HUES6 (cell line): ENCODE data around the gene KRTAP10-6.
"Not testable (repeated sequence)": the region's sequence is repeated elsewhere in the genome, so short reads cannot be mapped to it uniquely, and the experiment has no call there.

Experiments
- H3K27ac ChIP-seq: 2 replicates; pipeline ENCODE4 v1.7.0; 2013; ENCODE audit warnings: low read depth, mild to moderate bottlenecking, low read length, inconsistent platforms
- H3K27me3 ChIP-seq: 2 replicates; pipeline ENCODE4 v1.6.1; 2013; ENCODE audit warnings: low read length; ENCODE audit not compliant: control insufficient read depth, insufficient read depth
- H3K36me3 ChIP-seq: 2 replicates; pipeline ENCODE4 v1.6.1; 2013; ENCODE audit warnings: low read length; ENCODE audit not compliant: control insufficient read depth, insufficient read depth
- H3K4me1 ChIP-seq: 2 replicates; pipeline ENCODE4 v1.6.1; 2013; ENCODE audit warnings: low read length; ENCODE audit not compliant: control insufficient read depth, insufficient read depth
- H3K4me3 ChIP-seq: 2 replicates; pipeline ENCODE4 v1.5.1; 2013; ENCODE audit warnings: low read depth, low read length
- H3K9ac ChIP-seq: one replicate; pipeline ENCODE4 v1.6.1; 2013; ENCODE audit warnings: mild to moderate bottlenecking, low read length
- H3K9me3 ChIP-seq: 2 replicates; pipeline ENCODE4 v1.6.1; 2013; ENCODE audit warnings: low read depth, low read length; ENCODE audit not compliant: control insufficient read depth, insufficient read depth

KRTAP10-6 gene

GRCh38 chr21:44609193-44609592 lies 16.9 kb upstream of the KRTAP10-6 start:
- no peak overlapping the region for H3K9ac ChIP-seq
- no peaks in the 10 kb centered on the region for H3K4me1 ChIP-seq
- no peaks in the 10 kb centered on the region for H3K27me3 ChIP-seq
- H3K36me3 ChIP-seq, result no peaks in the 10 kb centered on the region
- H3K4me3 ChIP-seq, result no peak overlapping the region
- H3K9me3 ChIP-seq, result peaks cover 43% of the 10 kb centered on the region
- no peak overlapping the region for H3K27ac ChIP-seq

DNA sequence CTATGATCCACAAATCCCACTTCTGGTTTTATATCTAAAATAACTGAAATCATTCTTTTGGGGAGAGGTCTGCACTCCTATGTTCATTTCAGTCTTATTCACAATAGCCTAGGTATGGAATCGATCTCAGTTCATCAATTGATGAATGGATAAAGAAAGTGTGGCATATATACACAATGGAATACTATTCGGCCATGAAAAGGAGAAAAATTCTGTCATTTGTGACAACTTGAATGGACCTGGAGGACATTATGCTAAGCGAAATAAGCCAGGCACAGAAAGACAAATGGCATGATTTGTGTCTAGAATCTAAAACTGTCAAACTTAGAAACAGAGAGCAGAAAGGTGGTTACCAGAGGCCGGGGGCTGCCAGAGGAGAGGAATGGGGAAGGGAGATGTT lies 14.2 kb upstream of the KRTAP10-6 start:
- Histone ChIP-seq H3K4me1 (no peaks in the 10 kb centered on the region), H3K4me3 (no peak overlapping the region), H3K36me3 (no peaks in the 10 kb centered on the region)

GRCh38 chr21:44603911-44604310 lies 11.6 kb upstream of the KRTAP10-6 start:
- H3K27me3 ChIP-seq, result no peaks in the 10 kb centered on the region
- no peak overlapping the region for H3K9ac ChIP-seq
- peaks cover 8% of the 10 kb centered on the region for H3K9me3 ChIP-seq
- H3K27ac ChIP-seq, result no peak overlapping the region
- no peak overlapping the region for H3K4me3 ChIP-seq
- H3K36me3 ChIP-seq, result no peaks in the 10 kb centered on the region
- H3K4me1 ChIP-seq, result peaks cover 8% of the 10 kb centered on the region

More for the DNA sequence above, 14.2 kb upstream of the KRTAP10-6 start:
- H3K27me3 ChIP-seq, result no peaks in the 10 kb centered on the region
- peaks cover 33% of the 10 kb centered on the region for H3K9me3 ChIP-seq
- no peak overlapping the region for H3K27ac ChIP-seq
- H3K9ac ChIP-seq, result no peak overlapping the region

DNA sequence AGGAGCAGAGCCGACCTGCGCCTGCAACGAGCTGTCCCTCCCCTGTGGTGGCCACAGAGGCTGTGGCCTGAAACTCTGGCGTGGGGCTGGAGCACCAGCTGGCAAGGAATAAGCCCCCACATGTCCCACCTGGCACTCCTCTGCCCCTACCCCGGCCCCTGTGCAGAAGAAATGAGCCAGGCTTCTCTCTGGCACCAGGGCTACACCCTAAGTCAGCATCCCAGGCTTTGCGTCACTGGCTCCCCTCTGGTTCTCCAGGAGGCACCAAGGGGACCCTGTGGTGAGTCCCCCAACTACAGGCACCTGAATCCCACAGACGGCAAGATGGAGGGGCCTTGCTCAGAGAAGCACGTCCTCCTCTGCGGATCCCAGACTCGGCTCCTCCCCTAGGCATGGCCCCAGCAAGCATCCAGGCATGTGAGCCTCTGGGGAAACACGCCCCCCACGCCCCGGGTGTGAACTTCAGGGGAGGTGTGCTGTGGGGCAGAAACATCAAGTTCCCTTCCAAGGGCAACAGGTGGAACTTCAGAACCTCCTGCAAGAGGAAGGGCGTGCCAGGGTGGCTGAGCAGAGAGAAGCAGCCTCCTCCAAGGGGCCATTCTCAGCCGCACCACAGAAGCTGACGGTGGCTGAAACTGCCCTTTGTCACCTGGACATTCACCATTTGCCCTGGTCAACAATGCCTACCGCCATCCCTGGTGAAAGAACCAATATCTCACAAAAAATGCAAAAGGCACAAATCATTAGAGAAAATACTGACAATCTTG lies 11.0 kb upstream of the KRTAP10-6 start:
- Histone ChIP-seq H3K9ac (no peak overlapping the region), H3K27me3 (no peaks in the 10 kb centered on the region), H3K9me3 (peaks cover 6% of the 10 kb centered on the region), H3K27ac (no peak overlapping the region), H3K4me1 (peaks cover 11% of the 10 kb centered on the region), H3K4me3 (no peak overlapping the region), H3K36me3 (no peaks in the 10 kb centered on the region)

DNA sequence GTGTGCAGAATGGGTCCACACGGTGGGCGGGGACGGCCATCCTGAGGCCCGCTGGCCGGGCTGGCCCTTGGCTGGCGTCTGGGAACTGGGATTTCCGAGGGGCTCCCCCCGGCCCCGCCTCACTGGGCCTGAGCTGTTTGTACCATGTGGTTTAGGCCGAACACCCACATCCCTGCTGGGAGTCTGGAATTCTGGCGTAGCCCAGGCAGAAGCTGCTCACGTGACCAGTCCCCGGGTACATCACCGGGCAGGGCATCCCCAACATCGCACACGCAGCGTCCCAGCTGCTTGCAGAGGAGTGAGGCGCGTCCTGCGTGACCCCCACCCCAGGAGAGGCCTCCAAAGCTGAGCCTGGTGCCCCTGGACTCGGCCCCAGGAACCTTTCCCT lies 10.2 kb upstream of the KRTAP10-6 start:
- no peak overlapping the region for H3K4me3 ChIP-seq
- H3K9me3 ChIP-seq, result peaks cover 6% of the 10 kb centered on the region
- peaks cover 19% of the 10 kb centered on the region for H3K4me1 ChIP-seq
- no peaks in the 10 kb centered on the region for H3K36me3 ChIP-seq
- no peaks in the 10 kb centered on the region for H3K27me3 ChIP-seq
- H3K9ac ChIP-seq, result no peak overlapping the region
- H3K27ac ChIP-seq, result no peak overlapping the region

GRCh38 chr21:44601596-44602462 lies 9.5 kb upstream of the KRTAP10-6 start:
- peaks cover 19% of the 10 kb centered on the region for H3K4me1 ChIP-seq
- no peaks in the 10 kb centered on the region for H3K27me3 ChIP-seq
- no peak overlapping the region for H3K27ac ChIP-seq
- H3K4me3 ChIP-seq, result no peak overlapping the region
- H3K9ac ChIP-seq, result no peak overlapping the region
- H3K9me3 ChIP-seq, result peaks cover 6% of the 10 kb centered on the region
- no peaks in the 10 kb centered on the region for H3K36me3 ChIP-seq

DNA sequence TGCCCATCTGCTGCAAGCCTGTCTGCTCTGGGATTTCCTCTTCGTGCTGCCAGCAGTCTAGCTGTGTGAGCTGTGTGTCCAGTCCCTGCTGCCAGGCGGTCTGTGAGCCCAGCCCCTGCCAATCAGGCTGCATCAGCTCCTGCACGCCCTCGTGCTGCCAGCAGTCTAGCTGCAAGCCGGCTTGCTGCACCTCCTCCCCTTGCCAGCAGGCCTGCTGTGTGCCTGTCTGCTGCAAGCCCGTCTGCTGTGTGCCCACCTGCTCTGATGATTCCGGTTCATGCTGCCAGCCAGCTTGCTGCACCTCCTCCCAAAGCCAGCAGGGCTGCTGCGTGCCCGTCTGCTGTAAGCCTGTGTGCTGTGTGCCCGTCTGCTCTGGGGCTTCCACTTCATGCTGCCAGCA lies 8.8 kb upstream of the KRTAP10-6 start:
- not testable (repeated sequence) for H3K27me3 ChIP-seq, H3K4me3 ChIP-seq, H3K9ac ChIP-seq, H3K9me3 ChIP-seq, H3K36me3 ChIP-seq, H3K27ac ChIP-seq
- H3K4me1 ChIP-seq, result peaks cover 19% of the 10 kb centered on the region

- not testable (repeated sequence) for H3K4me3 ChIP-seq, H3K9ac ChIP-seq, H3K27me3 ChIP-seq, H3K36me3 ChIP-seq, H3K9me3 ChIP-seq
- H3K27ac ChIP-seq, result 0 out of 2 replicates have a peak within 1 kb of the TSS, but pooled peaks have one; percentile 27
- H3K4me1 ChIP-seq, result peaks cover 19% of the 10 kb centered on the region
These were observed 8.0 kb upstream of the KRTAP10-6 start, which contains the start of gene KRTAP10-7 for GRCh38 chr21:44600118-44600978. Gene KRTAP10-7 (plus strand): TSS chr21:44600597. CDS start chr21:44600622, 25 bp downstream.

DNA sequence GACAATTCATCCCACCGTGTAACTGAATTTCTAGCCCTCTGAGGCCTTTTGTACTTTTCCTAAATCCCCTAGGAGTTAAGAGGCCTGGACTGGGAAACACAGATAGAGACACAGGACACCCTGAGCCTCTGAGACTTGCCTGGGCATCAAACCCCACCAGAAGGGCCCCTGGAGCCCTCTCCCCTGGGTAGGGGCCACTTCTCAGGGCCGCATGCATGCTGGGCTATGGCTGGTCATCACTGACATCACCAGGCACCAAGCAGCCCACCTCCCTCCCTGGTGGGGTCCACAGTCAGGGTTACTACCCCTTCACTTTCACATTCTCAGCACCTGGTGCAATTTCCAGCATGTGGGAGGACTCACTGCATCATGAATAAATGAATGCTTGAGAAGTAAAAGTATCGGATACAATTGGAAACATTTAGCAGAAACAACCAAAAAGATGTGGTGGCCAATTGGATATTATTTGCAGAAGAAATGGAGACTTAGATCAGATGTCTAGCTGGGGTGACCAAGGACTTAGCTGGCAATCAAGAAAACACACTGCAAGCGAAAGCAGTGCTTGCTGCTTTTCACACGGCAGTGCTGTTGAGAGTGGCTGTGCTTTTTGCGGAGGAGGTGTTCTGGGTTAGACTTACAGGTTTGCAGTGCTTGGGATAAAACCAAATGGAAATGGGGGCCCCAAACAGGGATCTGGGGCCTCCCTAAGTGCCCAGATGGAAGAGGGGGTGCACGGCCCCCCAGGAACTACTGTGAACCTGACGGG lies 7.1 kb upstream of the KRTAP10-6 start:
- Histone ChIP-seq H3K27me3 (no peaks in the 10 kb centered on the region), H3K9me3 (peaks cover under 1% of the 10 kb centered on the region; the same call in 1 of the 2 replicates), H3K36me3 (no peaks in the 10 kb centered on the region), H3K27ac (0 out of 2 replicates have a peak overlapping the region, but pooled peaks have one; percentile 27), H3K4me1 (peaks cover 21% of the 10 kb centered on the region), H3K9ac (no peak overlapping the region), H3K4me3 (no peak overlapping the region)

DNA sequence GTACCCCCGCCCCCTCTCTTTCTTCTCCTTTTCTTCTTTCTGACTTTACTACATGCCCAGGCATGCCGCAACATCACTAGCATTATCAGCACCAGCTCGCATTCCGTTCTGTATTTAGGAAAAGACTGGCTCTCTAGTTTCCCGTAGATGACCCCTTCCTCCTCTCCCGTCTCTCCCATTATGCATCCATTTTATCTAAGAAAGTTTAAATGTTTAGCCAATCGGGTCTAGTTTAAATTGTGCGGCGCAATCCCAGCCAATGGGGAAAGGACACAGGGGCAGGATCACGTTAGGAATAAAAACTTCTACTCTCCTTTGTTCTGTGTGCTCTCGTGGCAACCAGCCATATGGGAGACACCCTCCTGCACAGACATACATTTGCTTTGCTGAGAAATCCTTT lies 5.8 kb upstream of the KRTAP10-6 start:
- no peaks in the 10 kb centered on the region for H3K36me3 ChIP-seq
- no peak overlapping the region for H3K4me3 ChIP-seq
- H3K9me3 ChIP-seq, result no peaks in the 10 kb centered on the region
- H3K27ac ChIP-seq, result peak overlapping the region; percentile 71; the same call in 1 of the 2 replicates
- no peaks in the 10 kb centered on the region for H3K27me3 ChIP-seq
- peak overlapping the region; percentile 48 for H3K9ac ChIP-seq
- H3K4me1 ChIP-seq, result peaks cover 35% of the 10 kb centered on the region
